Measurements from ENCODE around the gene PRKAR2B. TPM values are rescaled to one million over a fixed set of nuclear protein-coding genes. Genes with fewer than 3 reads are reported as not detected.

PRKAR2B gene
- total RNA-seq, 1 donor from 2014 or later, result 20.3 TPM

DNA sequence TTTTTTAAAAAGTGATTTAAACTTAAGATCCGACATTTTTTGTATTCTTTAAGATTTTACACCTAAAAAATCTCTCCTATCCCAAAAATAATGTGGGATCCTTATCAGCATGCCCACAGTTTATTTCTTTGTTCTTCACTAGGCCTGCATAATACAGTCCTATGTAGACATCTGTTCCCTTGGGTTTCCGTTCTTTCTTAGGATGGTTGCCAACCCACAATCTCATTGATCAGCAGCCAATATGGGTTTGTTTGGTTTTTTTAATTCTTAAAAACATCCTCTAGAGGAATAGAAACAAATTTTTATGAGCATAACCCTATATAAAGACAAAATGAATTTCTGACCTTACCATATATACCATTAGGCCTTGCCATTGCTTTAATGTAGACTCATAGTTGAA, 115.9 kb downstream of the PRKAR2B start:
- no peak for DNase-seq (ENCODE audit: low spot score, unreplicated experiment)
- Mint-ChIP-seq H3K27me3 (no peaks in the 10 kb centered on the region), H3K4me1 (ENCODE audit: low read depth) (no peaks in the 10 kb centered on the region), H3K9me3 (ENCODE audit: low read depth) (no peaks in the 10 kb centered on the region), H3K36me3 (ENCODE audit: insufficient read depth) (peaks cover 9% of the 10 kb centered on the region), H3K4me3 (ENCODE audit: low read depth) (no peak overlapping the region), H3K27ac (no peak overlapping the region)
- no peak for TF ChIP-seq CTCF (IDR thresholded peaks at IDR 0.05; ENCODE audit: unreplicated experiment)

GRCh38 chr7:107161415-107161814, 116.9 kb downstream of the PRKAR2B start:
- H3K4me1 Mint-ChIP-seq (ENCODE audit: low read depth), result peaks cover 5% of the 10 kb centered on the region
- no peaks in the 10 kb centered on the region for H3K9me3 Mint-ChIP-seq (ENCODE audit: low read depth)
- no peak overlapping the region for H3K27ac Mint-ChIP-seq
- H3K36me3 Mint-ChIP-seq (ENCODE audit: insufficient read depth), result peaks cover 6% of the 10 kb centered on the region
- DNase-seq (ENCODE audit: low spot score, unreplicated experiment), result no peak
- H3K4me3 Mint-ChIP-seq (ENCODE audit: low read depth), result no peak overlapping the region
- no peaks in the 10 kb centered on the region for H3K27me3 Mint-ChIP-seq
- no peak for TF ChIP-seq CTCF (IDR thresholded peaks at IDR 0.05; ENCODE audit: unreplicated experiment)

- peaks cover 12% of the 10 kb centered on the region for H3K4me1 Mint-ChIP-seq (ENCODE audit: low read depth)
- DNase-seq (ENCODE audit: low spot score, unreplicated experiment), result no peak
- no peaks in the 10 kb centered on the region for H3K36me3 Mint-ChIP-seq (ENCODE audit: insufficient read depth)
- H3K4me3 Mint-ChIP-seq (ENCODE audit: low read depth), result no peak overlapping the region
- H3K27me3 Mint-ChIP-seq, result no peaks in the 10 kb centered on the region
- TF ChIP-seq CTCF (IDR thresholded peaks at IDR 0.05; ENCODE audit: unreplicated experiment), result no peak
- H3K27ac Mint-ChIP-seq, result no peak overlapping the region
- H3K9me3 Mint-ChIP-seq (ENCODE audit: low read depth), result no peaks in the 10 kb centered on the region
Measured at GRCh38 chr7:107162475-107162874, 118.0 kb downstream of the PRKAR2B start.

DNA sequence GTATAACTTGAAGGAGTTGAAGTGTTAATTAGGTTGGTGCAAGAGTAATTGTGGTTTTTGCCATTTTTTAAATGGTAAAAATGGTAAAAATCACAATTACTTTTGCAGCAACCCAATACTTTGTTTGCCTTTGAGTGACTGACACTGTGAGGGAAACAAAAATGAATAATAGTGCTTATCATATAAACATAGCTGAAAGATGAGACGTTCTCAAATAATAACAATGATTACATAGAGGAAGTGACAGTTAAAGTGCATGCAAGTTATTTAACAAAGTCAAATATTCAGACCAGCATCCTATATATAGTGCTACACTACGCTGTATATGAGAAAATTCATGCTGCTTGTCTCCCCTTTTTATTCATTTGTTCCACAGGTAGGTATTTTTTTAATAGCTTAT, 119.6 kb downstream of the PRKAR2B start:
- Mint-ChIP-seq H3K4me3 (ENCODE audit: low read depth) (no peak overlapping the region), H3K27me3 (no peaks in the 10 kb centered on the region), H3K36me3 (ENCODE audit: insufficient read depth) (no peaks in the 10 kb centered on the region)

DNA sequence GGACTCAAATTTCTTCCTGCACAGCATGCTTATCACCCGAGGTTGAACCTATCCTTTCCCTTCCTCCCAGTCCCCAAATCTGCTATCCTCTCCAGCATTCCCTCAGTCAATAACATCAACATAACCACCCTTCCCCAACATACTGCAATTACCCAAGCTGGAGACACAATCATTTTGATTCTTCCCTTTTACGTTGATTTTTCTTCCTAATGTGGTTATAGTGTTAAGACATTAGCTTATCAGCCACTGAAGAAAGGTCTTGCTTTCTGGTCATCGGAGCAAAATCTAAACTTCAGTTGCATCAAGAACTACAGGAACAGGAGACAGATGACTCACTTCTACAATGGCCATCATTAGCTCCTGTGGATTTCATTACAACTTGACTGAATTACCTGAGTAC, 120.8 kb downstream of the PRKAR2B start:
- Mint-ChIP-seq H3K9me3 (ENCODE audit: low read depth) (no peaks in the 10 kb centered on the region), H3K36me3 (ENCODE audit: insufficient read depth) (no peaks in the 10 kb centered on the region), H3K27me3 (no peaks in the 10 kb centered on the region), H3K27ac (no peak overlapping the region), H3K4me1 (ENCODE audit: low read depth) (peaks cover 21% of the 10 kb centered on the region), H3K4me3 (ENCODE audit: low read depth) (no peak overlapping the region)
- TF ChIP-seq CTCF (IDR thresholded peaks at IDR 0.05; ENCODE audit: unreplicated experiment), result no peak
- DNase-seq (ENCODE audit: low spot score, unreplicated experiment), result no peak

More for the DNA sequence above, 119.6 kb downstream of the PRKAR2B start:
- no peak for TF ChIP-seq CTCF (IDR thresholded peaks at IDR 0.05; ENCODE audit: unreplicated experiment)
- Mint-ChIP-seq H3K27ac (no peak overlapping the region), H3K9me3 (ENCODE audit: low read depth) (no peaks in the 10 kb centered on the region), H3K4me1 (ENCODE audit: low read depth) (peaks cover 16% of the 10 kb centered on the region)
- DNase-seq (ENCODE audit: low spot score, unreplicated experiment), result no peak
